Hepatocyte (in vitro differentiated cells): ENCODE results near the gene LMF2.

Experiments
- CTCF ChIP-seq: fragments of 200-600 bp; sonication (generic); IDR thresholded peaks from 2 replicates; pipeline ENCODE4 v1.5.1; 2016; ENCODE audit warnings: antibody characterized with exemption, mild to moderate bottlenecking; ENCODE audit not compliant: poor library complexity
- EZH2 ChIP-seq: fragments of 200-600 bp; sonication (generic); IDR thresholded peaks from 2 replicates; pipeline ENCODE4 v1.6.1; 2016; ENCODE audit warnings: antibody characterized with exemption, mild to moderate bottlenecking, borderline replicate concordance

GRCh38 chr22:50504369-50505211 lies 2.9 kb downstream of the LMF2 start:
- no peak for TF ChIP-seq EZH2
- no peak for TF ChIP-seq CTCF
